ENCODE measurements around the gene UBR4.

GRCh38 chr1:19212167-19212566 is 2.1 kb upstream of the UBR4 start:
- TF ChIP-seq ZNF462 (CRISPR knock-in tag; IDR thresholded peaks at IDR 0.05) (no peak), EZH2 (IDR thresholded peaks at IDR 0.05; ENCODE audit: low read depth, unreplicated experiment) (no peak)
- TF ChIP-seq, protein P1, sequence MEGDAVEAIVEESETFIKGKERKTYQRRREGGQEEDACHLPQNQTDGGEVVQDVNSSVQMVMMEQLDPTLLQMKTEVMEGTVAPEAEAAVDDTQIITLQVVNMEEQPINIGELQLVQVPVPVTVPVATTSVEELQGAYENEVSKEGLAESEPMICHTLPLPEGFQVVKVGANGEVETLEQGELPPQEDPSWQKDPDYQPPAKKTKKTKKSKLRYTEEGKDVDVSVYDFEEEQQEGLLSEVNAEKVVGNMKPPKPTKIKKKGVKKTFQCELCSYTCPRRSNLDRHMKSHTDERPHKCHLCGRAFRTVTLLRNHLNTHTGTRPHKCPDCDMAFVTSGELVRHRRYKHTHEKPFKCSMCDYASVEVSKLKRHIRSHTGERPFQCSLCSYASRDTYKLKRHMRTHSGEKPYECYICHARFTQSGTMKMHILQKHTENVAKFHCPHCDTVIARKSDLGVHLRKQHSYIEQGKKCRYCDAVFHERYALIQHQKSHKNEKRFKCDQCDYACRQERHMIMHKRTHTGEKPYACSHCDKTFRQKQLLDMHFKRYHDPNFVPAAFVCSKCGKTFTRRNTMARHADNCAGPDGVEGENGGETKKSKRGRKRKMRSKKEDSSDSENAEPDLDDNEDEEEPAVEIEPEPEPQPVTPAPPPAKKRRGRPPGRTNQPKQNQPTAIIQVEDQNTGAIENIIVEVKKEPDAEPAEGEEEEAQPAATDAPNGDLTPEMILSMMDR (conservative IDR thresholded peaks at IDR 0.05; ENCODE audit: low read depth in 2 of 2), result no peak

Measured in GM23338 (cell line).